ENCODE measurements around the gene SMARCD1.

The SMARCD1 gene

DNA sequence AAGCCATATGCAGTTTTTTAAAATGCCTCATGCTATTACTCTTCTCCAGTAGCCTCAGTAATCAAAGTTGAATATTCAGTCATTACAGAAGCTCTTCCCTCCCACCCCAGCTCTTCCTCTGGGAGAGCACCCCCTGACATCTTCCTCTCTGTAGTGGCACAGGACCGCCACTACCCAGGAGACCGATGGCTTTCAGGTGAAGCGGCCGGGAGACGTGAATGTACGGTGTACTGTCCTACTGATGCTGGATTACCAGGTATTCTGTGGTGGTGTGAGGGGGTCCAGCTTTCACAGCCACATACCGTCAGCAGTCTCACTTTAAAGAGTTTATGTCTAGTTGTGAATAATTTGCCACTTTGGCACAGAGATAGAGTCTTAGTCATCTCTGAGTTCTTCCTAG, 4.6 kb downstream of the SMARCD1 start:
- no peak for TF ChIP-seq SIN3A (IDR thresholded peaks at IDR 0.05; ENCODE audit: borderline replicate concordance, insufficient read depth, low read length)
- TF ChIP-seq TAF1 (IDR thresholded peaks at IDR 0.05; ENCODE audit: borderline replicate concordance, insufficient read depth, low read length): no peak
- no peak for TF ChIP-seq REST (IDR thresholded peaks at IDR 0.05; ENCODE audit: insufficient read depth in 1 of 2, low read depth in 2 of 2, low read length in 2 of 2)
- TF ChIP-seq POLR2AphosphoS5 (IDR thresholded peaks at IDR 0.05; ENCODE audit: low read depth, low read length): no peak
- no peak for TF ChIP-seq FOXP2 (optimal IDR thresholded peaks at IDR 0.05; ENCODE audit: borderline replicate concordance, extremely low read depth, extremely low read length, insufficient read depth)

DNA sequence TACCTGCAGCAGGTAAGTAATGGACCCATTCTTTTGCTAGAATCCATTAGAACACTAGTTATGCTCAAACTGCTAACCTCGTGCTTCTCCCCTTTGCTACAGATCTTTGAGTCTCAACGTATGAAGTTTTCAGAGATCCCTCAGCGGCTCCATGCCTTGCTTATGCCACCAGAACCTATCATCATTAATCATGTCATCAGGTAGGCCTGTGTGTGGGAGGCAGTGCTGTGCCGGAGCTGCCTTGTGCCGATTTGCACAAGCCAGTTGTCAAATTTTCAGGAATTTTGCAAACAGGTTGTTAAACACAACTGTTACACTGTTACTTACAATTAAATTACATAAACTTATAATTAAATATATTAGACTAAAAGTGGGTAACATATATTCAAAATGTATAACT, 5.2 kb downstream of the SMARCD1 start:
- TF ChIP-seq POLR2AphosphoS5 (IDR thresholded peaks at IDR 0.05; ENCODE audit: low read depth, low read length) (no peak), TAF1 (IDR thresholded peaks at IDR 0.05; ENCODE audit: borderline replicate concordance, insufficient read depth, low read length) (no peak), REST (IDR thresholded peaks at IDR 0.05; ENCODE audit: insufficient read depth in 1 of 2, low read depth in 2 of 2, low read length in 2 of 2) (no peak), FOXP2 (optimal IDR thresholded peaks at IDR 0.05; ENCODE audit: borderline replicate concordance, extremely low read depth, extremely low read length, insufficient read depth) (no peak), SIN3A (IDR thresholded peaks at IDR 0.05; ENCODE audit: borderline replicate concordance, insufficient read depth, low read length) (no peak)

DNA sequence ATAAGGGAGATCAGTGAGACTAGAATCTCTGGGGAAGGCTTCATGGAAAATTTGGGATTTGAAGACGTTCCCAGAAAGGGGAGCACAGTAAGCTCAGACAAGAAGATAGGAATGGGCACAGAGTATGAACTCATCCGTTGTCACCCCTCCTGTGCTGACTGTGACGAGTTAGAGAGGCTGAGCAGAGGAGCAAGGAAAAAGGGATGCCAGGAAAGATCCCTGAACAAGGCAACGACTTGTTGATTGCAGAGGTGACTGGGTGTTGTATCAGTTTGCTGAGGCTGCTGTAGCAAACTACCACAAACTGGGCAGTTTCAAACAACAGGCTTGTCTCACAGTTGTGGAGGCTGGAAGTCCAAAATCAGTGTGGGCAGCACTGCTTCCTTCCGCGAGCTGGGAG, 12.8 kb downstream of the SMARCD1 start:
- no peak for TF ChIP-seq SIN3A (IDR thresholded peaks at IDR 0.05; ENCODE audit: borderline replicate concordance, insufficient read depth, low read length)
- TF ChIP-seq FOXP2 (optimal IDR thresholded peaks at IDR 0.05; ENCODE audit: borderline replicate concordance, extremely low read depth, extremely low read length, insufficient read depth): no peak
- no peak for TF ChIP-seq REST (IDR thresholded peaks at IDR 0.05; ENCODE audit: insufficient read depth in 1 of 2, low read depth in 2 of 2, low read length in 2 of 2)
- TF ChIP-seq TAF1 (IDR thresholded peaks at IDR 0.05; ENCODE audit: borderline replicate concordance, insufficient read depth, low read length): no peak
- TF ChIP-seq POLR2AphosphoS5 (IDR thresholded peaks at IDR 0.05; ENCODE audit: low read depth, low read length): no peak

GRCh38 chr12:50099302-50100008, 14.3 kb downstream of the SMARCD1 start:
- no peak for TF ChIP-seq FOXP2 (optimal IDR thresholded peaks at IDR 0.05; ENCODE audit: borderline replicate concordance, extremely low read depth, extremely low read length, insufficient read depth)

DNA sequence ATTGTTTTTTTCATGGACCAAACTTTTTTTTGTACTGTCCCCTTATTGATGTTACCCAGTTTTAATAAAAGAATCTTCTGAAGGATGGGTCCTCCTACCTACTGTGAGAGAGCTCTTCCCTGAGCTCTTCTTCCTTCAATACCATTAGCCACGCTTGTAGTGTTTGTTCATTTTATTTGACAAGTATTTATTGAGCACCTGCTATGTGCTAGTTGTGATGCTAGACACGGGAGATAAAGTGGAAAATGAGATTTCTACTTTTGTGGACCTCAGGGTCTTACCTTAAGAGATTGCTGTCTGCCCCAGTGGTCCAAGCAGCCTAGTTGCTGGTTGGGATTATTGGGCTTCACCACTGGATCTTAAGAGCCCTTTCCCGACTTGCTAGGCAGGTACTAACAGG, 15.4 kb downstream of the SMARCD1 start:
- no peak for TF ChIP-seq POLR2AphosphoS5 (IDR thresholded peaks at IDR 0.05; ENCODE audit: low read depth, low read length)
- TF ChIP-seq TAF1 (IDR thresholded peaks at IDR 0.05; ENCODE audit: borderline replicate concordance, insufficient read depth, low read length): no peak
- no peak for TF ChIP-seq REST (IDR thresholded peaks at IDR 0.05; ENCODE audit: insufficient read depth in 1 of 2, low read depth in 2 of 2, low read length in 2 of 2)
- TF ChIP-seq FOXP2 (optimal IDR thresholded peaks at IDR 0.05; ENCODE audit: borderline replicate concordance, extremely low read depth, extremely low read length, insufficient read depth): no peak
- TF ChIP-seq SIN3A (IDR thresholded peaks at IDR 0.05; ENCODE audit: borderline replicate concordance, insufficient read depth, low read length): no peak

All from PFSK-1 (cell line).